HG02938 (cell line): ENCODE measurements around the gene TYW3.
A peak's percentile ranks its signal among the peaks of the same experiment; 100 is the strongest.

Source experiments
- ATAC-seq: cut with Tn5 transposase; IDR thresholded peaks from one replicate; pipeline ENCODE4 v1.9.1; 2021; ENCODE audit warnings: mild to moderate bottlenecking, moderate library complexity; ENCODE audit not compliant: unreplicated experiment

The TYW3 gene, protein sequence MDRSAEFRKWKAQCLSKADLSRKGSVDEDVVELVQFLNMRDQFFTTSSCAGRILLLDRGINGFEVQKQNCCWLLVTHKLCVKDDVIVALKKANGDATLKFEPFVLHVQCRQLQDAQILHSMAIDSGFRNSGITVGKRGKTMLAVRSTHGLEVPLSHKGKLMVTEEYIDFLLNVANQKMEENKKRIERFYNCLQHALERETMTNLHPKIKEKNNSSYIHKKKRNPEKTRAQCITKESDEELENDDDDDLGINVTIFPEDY

DNA sequence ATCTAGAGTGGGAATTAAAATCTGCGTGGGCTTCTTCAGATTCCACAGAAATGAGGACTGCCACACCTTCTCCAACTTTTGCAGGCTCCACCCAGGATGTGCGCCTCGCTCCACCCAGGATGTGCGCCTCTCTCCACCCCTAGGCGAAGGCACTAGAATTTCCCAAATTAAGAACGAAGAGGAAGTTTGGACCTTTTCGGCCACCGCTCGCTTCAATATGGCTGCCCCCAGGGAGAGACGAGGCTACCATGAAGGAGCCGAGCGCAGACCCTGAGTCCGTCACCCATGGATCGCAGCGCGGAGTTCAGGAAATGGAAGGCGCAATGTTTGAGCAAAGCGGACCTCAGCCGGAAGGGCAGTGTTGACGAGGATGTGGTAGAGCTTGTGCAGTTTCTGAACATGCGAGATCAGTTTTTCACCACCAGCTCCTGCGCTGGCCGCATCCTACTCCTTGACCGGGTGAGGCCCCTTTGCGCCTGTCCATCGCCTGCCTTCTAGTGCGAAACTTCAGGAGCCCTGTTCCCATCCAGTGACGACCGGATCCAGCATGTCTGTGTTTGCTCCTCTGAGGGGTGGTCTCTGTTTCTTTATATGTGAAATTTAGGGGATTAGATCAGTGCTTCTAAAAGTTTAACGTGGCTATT, at the start of gene TYW3, which contains the start of gene CRYZ:
Gene TYW3, plus strand, starts transcription at position 193 of the 644 bp plus-strand sequence. Its CDS starts 93 bp downstream, at position 286.
Gene CRYZ, minus strand, starts transcription at position 91 of the 644 bp plus-strand sequence. CDS start 8,229 bp downstream, outside the sequence.
- peak; percentile 57 for ATAC-seq

DNA sequence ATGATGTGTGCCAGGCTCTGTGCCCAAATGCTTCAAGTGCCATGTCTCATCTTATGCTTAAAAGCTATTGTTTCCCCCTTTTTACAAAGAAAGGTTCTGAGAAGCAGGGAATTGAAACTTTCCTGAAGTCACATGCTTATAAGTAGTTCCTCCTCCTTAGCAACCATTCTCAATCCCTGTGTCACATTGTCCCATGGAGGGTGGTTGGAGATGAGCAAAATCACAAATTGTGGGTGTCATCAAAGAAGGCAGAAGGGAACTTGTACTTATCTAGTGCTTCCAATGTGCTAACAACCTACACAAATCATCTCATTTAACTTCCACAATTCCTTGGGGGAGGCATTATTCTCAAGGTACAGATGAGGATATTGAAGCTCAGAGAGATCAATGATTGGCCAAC, 49.3 kb upstream of the TYW3 start:
- ATAC-seq, result no peak

- no peak for ATAC-seq
Measured at GRCh38 chr1:74684301-74684700, 48.7 kb upstream of the TYW3 start.

DNA sequence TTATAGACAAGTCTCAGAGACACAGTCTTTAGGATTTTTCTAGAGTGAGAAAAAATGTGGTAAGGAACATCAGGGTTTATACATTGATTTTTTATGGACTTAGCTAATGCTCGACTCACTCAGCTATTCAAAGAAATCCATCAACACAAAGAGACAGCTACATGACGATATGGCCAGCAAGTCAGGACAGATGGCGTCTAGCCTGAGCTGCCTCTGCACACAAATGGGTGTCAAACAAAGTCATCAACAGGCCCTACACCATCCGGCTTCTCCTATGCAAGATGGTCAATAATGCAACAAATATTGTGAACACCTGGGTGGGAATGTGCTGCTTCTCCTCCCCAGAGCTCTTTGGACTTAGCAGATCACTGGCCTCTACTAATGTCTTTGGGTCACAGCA, 46.0 kb upstream of the TYW3 start:
- no peak for ATAC-seq

- peak; percentile 69 for ATAC-seq
Measured at GRCh38 chr1:74689621-74690363, 43.2 kb upstream of the TYW3 start.

DNA sequence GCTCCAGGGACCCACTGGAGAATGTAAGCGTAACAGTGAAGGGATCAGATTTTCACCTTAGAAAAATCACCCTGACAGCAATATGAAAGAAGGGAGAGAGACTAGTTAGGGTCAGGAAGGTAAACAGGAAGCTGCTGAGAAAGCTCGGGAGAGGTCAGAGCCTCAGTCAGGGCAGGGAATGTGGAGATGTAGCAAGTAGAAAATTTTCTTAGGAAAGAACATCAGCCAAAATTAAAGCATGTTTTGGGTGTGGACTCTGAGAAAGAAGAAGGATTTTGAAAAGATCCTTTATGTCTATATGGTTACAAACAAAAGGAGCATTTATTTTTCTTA, 42.6 kb upstream of the TYW3 start:
- no peak for ATAC-seq

- no peak for ATAC-seq
Measured at GRCh38 chr1:74690909-74691308, 42.0 kb upstream of the TYW3 start.

DNA sequence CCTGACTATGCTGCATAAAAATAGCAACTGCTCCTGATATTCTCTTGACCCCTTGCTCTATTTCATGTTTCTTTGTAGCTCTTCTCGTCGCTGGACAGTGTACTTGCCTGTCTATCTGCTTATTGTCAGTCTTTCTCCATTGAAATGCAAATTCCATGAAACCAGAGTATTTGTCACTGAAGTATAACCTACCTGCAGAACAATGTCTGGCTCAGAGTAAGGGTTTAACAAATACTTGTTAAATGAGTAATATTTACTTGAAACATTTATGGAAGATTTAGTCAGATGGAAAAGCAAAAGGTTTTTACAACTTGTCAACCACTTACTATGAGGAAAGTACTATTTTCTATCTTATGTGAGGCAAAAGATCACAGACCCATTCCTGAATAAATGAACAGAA, 39.5 kb upstream of the TYW3 start:
- no peak for ATAC-seq

- ATAC-seq, result no peak
Measured at GRCh38 chr1:74697832-74698231, 35.1 kb upstream of the TYW3 start.

DNA sequence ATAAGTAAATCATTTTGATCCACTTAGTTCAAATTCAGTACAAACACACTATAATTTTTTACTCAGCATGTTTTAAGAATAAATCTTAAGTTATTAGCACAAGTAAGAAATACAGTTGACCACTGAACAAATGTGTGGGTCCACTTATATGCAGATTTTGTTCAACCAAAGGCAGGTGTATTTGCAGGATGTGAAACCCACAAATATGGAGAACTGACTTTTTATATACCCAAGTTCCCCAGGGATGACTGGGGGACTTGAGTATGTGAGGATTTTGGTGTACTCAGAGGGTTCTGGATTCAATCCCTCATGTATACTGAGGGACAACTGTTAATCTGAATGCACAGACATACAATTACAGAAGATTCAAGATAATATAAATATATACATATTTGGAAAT, 33.6 kb upstream of the TYW3 start:
- ATAC-seq, result peak; percentile 46

- ATAC-seq, result no peak
Measured at GRCh38 chr1:74703386-74704182, 29.4 kb upstream of the TYW3 start.

- ATAC-seq, result no peak
Measured at GRCh38 chr1:74712881-74713280, 20.1 kb upstream of the TYW3 start.

DNA sequence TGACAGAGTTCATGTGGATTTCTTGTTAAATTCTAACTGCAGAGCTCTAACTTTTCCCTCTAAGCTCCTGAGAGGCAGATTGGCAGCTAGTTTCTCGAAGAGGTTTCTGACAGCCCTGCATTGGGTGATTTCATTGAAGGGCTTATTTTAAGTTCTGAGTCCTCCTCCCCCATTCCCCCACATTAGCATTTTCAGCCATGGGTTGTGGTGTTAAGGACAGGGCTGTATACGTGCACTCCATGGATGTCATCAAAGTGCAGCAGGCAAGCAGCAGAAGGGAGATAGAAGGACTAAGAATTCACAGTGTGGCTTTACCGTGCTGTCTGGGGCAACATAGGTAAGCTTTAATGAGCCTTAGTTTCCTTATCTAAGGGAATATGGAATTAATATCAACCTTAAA, 19.1 kb upstream of the TYW3 start:
- no peak for ATAC-seq

DNA sequence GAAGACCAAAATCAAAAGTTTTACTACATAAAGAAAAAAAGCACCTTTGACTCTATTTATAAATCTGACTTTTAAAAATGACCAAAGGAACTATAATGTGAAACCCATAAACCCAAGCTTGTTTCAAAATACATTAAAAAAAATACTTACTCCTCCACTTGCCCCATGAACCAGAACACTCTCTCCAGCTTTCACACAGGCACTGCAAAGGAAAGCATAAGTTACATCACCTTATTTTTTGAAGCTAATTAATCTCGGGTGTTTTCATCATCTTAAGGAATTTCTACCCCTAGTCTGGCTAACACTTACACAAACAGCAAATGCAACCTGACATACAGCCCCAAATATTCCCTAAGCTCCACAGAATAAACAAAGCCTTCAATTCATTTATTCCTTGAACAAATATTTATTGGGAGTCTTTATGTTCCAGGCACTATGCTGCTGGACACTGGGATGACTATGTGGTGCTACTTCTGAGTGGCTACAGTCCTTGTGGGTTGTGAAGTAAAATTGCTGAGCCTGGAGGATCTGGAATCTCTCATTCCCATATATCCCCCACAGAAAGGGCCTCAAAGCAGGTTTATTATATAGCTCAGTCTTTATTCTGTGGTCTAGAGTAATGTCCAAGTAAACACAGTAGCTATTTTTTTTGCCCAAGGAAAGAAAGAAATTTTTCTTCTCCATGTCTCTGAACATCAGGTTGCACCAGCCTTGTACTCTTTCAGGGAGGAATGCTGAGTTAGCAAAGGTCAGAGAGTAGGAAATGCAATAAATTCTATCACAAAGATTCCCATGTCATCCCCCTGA, 18.3 kb upstream of the TYW3 start:
- ATAC-seq, result peak; percentile 47

DNA sequence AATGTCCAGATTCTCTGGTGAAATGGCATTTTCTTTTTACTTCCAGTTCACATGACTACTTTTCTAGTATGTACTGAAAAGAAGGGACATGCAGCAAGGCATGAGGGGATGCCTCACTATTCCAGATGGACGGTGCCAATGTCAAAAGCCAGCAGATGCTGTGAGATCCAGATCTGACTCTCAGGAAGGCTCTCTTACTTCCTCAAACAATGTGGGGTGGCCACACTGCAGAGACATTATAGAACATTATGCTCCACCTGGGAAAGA, 17.8 kb upstream of the TYW3 start:
- ATAC-seq, result no peak

- no peak for ATAC-seq
Measured at GRCh38 chr1:74715806-74716205, 17.1 kb upstream of the TYW3 start.

DNA sequence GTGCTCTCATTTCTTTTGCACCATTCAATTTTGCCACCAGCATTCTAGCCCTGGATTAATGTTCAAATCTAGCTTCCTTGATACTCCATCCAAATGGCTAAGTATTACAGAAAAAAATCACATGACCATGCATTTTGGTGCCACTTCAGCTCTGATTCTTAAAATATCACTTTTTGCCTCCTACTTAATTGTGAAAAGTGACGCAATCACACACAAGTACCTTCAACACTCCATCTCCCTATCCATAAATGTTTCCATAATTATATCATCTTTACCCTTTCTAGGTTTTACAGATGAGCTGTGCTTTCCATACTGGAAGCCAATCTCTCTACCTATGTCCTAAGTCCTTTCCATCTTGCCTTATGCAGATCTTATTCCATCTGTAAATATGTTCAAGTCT, 16.1 kb upstream of the TYW3 start:
- no peak for ATAC-seq

GRCh38 chr1:74717626-74718025, 15.3 kb upstream of the TYW3 start:
- no peak for ATAC-seq

- no peak for ATAC-seq
Measured at GRCh38 chr1:74726063-74726462, 6.9 kb upstream of the TYW3 start.

DNA sequence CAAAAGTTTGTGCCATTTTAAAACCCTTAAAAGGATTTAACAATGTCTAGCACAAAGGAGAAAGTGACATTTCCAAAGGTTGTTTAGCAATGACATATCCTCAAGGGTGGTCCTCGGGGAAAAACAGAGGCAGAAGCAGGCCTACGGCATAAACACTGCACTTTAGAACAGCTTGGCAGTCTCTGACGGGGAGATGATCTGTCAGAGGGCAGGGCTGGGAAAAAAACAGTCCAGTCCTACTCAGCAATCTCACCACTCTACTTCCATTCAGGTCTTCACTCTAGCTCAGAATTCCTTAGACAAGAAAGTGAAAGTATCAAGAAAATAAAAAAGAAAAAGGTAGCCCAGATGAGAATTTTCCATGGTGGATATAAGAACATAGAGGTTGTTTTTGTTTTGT, 4.2 kb upstream of the TYW3 start:
- no peak for ATAC-seq
